K562 (cell line): Measurements from ENCODE around the gene WNK1. TPM values are rescaled to one million over a fixed set of nuclear protein-coding genes. Genes with fewer than 3 reads are reported as not detected.

Source experiments
- AFF4 ChIP-seq: sonication (generic); formaldehyde crosslinking; IDR thresholded peaks from 2 replicates; pipeline ENCODE4 v1.8.0; 2023; ENCODE audit warnings: mild to moderate bottlenecking, missing genetic modification reagents
- FOXA3 ChIP-seq, 2 experiments: fragments of 450-650 bp in 1 of 2; sonication (generic) in 1 of 2; formaldehyde crosslinking; IDR thresholded peaks in 1 of 2; conservative IDR thresholded peaks in 1 of 2; 2 replicates each; pipeline versions ENCODE4 v1.4.0 to v1.8.0; 2020 to 2022; ENCODE audit warnings: mild to moderate bottlenecking in 2 of 2, missing genetic modification reagents in 1 of 2
- FOXP1 ChIP-seq: sonication (generic); formaldehyde crosslinking; IDR thresholded peaks from 2 replicates; pipeline ENCODE4 v1.8.0; 2022; ENCODE audit warnings: mild to moderate bottlenecking, missing genetic modification reagents
- FOXP4 ChIP-seq: sonication (generic); formaldehyde crosslinking; IDR thresholded peaks from 2 replicates; pipeline ENCODE4 v1.8.0; 2022; ENCODE audit warnings: mild to moderate bottlenecking, missing genetic modification reagents, borderline replicate concordance
- HNRNPL ChIP-seq: fragments of 200-400 bp; formaldehyde crosslinking; IDR thresholded peaks from 2 replicates; pipeline ENCODE4 v1.6.1; 2017; ENCODE audit warnings: low read depth, mild to moderate bottlenecking, low read length
- IFI16 ChIP-seq: fragments of 250-450 bp; sonication (Bioruptor Pico); IDR thresholded peaks from 2 replicates; pipeline ENCODE4 v2.1.2; 2022; ENCODE audit warnings: mild to moderate bottlenecking, inconsistent platforms
- KLF13 ChIP-seq: fragments of 450-650 bp; IDR thresholded peaks from 2 replicates; pipeline ENCODE4 v1.6.1; 2016; ENCODE audit warnings: missing genetic modification characterization, low read depth, mild to moderate bottlenecking, missing compliant biosample characterization, moderate library complexity, borderline replicate concordance
- MAFG ChIP-seq: fragments of 450-650 bp; conservative IDR thresholded peaks from 2 replicates; pipeline ENCODE4 v1.6.1; 2016; ENCODE audit warnings: missing genetic modification characterization, missing compliant biosample characterization
- OTX1 ChIP-seq: fragments of 450-650 bp; formaldehyde crosslinking; IDR thresholded peaks from 2 replicates; pipeline ENCODE4 v1.4.0; 2022; ENCODE audit warnings: mild to moderate bottlenecking
- SOX6 ChIP-seq: fragments of 450-650 bp; IDR thresholded peaks from 2 replicates; pipeline ENCODE4 v1.6.1; 2014; ENCODE audit warnings: mild to moderate bottlenecking
- XRCC5 ChIP-seq: fragments of 200-400 bp; formaldehyde crosslinking; IDR thresholded peaks from 2 replicates; pipeline ENCODE4 v1.6.1; 2017; ENCODE audit warnings: low read depth, mild to moderate bottlenecking, low read length
- ZNF146 ChIP-seq: IDR thresholded peaks from one replicate; pipeline ENCODE4 v1.6.1; 2018; ENCODE audit warnings: missing compliant biosample characterization; ENCODE audit not compliant: unreplicated experiment
- ZNF224 ChIP-seq: sonication (generic); formaldehyde crosslinking; IDR thresholded peaks from 2 replicates; pipeline ENCODE4 v1.8.0; 2022; ENCODE audit warnings: mild to moderate bottlenecking, missing genetic modification reagents
- ZNF23 ChIP-seq: fragments of 250-450 bp; sonication (Bioruptor Pico); IDR thresholded peaks from 2 replicates; pipeline ENCODE4 v1.4.0; 2020; ENCODE audit warnings: mild to moderate bottlenecking
- ZNF609 ChIP-seq: sonication (generic); formaldehyde crosslinking; IDR thresholded peaks from 2 replicates; pipeline ENCODE4 v1.8.1; 2023; ENCODE audit warnings: missing genetic modification reagents, mild to moderate bottlenecking, borderline replicate concordance
- polyA plus RNA-seq, 8 experiments: library from polyadenylated mRNA; depleted of rRNA in 4 of 8; stranded (reverse) in 5 of 8; unstranded in 3 of 8; fragments of >200 nt; fragmentation: Nextera tagmentation in 2 of 8; fragmentation: Illumina TruSeq in 1 of 8; extraction: Ambion mirVana in 2 of 8; extraction: Trizol in 1 of 8; gene quantifications; 2 replicates each; pipeline versions ENCODE4 v1.2.1 to v1.2.3, GENCODE V29; 2011 to 2014; ENCODE audit warnings: inconsistent platforms in 1 of 8, missing spikeins in 1 of 8
- total RNA-seq, 7 experiments: library from RNA; depleted of rRNA in 6 of 7; stranded (reverse); fragments of >200 nt in 6 of 7; fragmentation: Illumina TruSeq in 2 of 7; extraction: Trizol in 2 of 7; gene quantifications; 2 replicates each; pipeline versions ENCODE4 v1.2.1 to v1.2.3, GENCODE V29; 2011 to 2021; ENCODE audit warnings: low replicate concordance in 1 of 7

Gene WNK1
- total and polyA plus RNA-seq, 9 of the 15 experiments (the other 6 are each of a cell fraction or from before 2014, with no cell fraction given) = 4.3 to 73.9 (median 31.0) TPM

GRCh38 chr12:949453-950191, 197.2 kb downstream of the WNK1 start, which contains the start of gene RAD52 (continued):
- no peak for TF ChIP-seq ZNF146 (CRISPR knock-in tag)
- TF ChIP-seq XRCC5 = no peak
- TF ChIP-seq FOXP4 (CRISPR knock-in tag) = no peak
- no peak for TF ChIP-seq ZNF609 (CRISPR knock-in tag)
- 0 out of 2 replicates have a peak, but pooled peaks have one; percentile 57 for TF ChIP-seq AFF4 (CRISPR knock-in tag)
- no peak for TF ChIP-seq ZNF224
- no peak for TF ChIP-seq IFI16 (CRISPR knock-in tag)
- TF ChIP-seq FOXP1 (CRISPR knock-in tag) = no peak
- no peak for TF ChIP-seq KLF13 (tag)
- no peak for TF ChIP-seq MAFG (tag)
- TF ChIP-seq OTX1 (CRISPR knock-in tag) = no peak
- peak; percentile 29; the same call in 1 of the 2 replicates for TF ChIP-seq SOX6
- no peak for TF ChIP-seq ZNF23 (CRISPR knock-in tag)
- no peak for TF ChIP-seq HNRNPL
- no peak for TF ChIP-seq FOXA3 (CRISPR knock-in tag; conservative IDR thresholded peaks at IDR 0.05 in 1 of 2, IDR thresholded peaks at IDR 0.05 in 1 of 2)
